Left renal cortex interstitium (tissue), 4 donors: ENCODE data around the gene GLB1L2. TPM values are rescaled to one million over a fixed set of nuclear protein-coding genes. Genes with fewer than 3 reads are reported as not detected.
A peak's percentile ranks its signal among the peaks of the same experiment; 100 is the strongest.
"Not testable (repeated sequence)": the region's sequence is repeated elsewhere in the genome, so short reads cannot be mapped to it uniquely, and the experiment has no call there.

Source experiments
- DNase-seq, 4 donors: peaks; one replicate each; pipeline ENCODE4 v3.0.0-alpha.2; 2013; ENCODE audit warnings: low read depth in 4 of 4, low spot score in 2 of 4, missing footprints in 1 of 4
- polyA plus RNA-seq, 4 donors: library from polyadenylated mRNA; unstranded; fragments of 120-200 nt; gene quantifications; one replicate each; pipeline ENCODE4 v1.2.1, GENCODE V29; 2013; ENCODE audit not compliant: insufficient read length in 4 of 4

The GLB1L2 gene
- polyA plus RNA-seq, result 10 to 100 TPM; 21.0 to 22.6 (median 21.5) TPM

DNA sequence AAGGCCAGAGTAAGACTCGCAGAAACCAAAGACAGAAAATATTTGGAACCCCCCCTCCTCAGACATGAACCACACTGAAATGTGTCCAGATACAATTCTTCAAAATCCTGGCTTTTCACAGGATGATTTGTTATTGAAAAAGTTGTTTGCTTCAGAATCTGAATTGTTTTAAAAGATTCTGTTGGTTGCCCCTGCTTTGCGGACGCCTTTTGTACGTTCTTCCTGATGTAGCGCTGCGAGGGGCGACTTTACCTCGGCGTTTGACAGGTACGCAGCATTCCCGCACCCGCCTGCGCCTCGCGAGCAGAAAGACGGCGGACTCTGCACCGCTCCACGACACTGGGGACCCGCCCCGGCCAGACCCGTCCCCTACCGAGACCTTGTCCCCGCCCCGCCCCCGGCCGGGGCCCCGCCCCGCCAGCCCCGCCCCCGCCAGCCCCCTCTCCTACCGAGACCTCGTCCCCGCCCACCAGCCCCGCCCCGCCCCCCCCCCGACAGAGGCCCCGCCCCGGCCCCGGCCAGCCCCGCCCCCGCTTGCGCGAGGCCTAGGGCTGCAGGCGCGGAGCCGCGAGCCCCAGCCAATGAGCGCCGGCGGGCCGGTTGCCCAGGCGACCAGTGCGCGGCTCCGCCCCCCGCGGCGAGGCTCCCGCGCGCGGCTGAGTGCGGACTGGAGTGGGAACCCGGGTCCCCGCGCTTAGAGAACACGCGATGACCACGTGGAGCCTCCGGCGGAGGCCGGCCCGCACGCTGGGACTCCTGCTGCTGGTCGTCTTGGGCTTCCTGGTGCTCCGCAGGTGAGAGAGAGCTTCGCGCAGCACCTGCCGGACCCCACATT, at the start of gene GLB1L2:
Gene GLB1L2 (plus strand): TSS at position 635 of the 835 bp plus-strand sequence. CDS start 74 bp downstream, at position 709.
- peak in 3 of 4 donors; percentile 37 to 45 (median 38) for DNase-seq

GRCh38 chr11:134282121-134283045, 49.4 kb upstream of the GLB1L2 start:
- DNase-seq, result no peak

DNA sequence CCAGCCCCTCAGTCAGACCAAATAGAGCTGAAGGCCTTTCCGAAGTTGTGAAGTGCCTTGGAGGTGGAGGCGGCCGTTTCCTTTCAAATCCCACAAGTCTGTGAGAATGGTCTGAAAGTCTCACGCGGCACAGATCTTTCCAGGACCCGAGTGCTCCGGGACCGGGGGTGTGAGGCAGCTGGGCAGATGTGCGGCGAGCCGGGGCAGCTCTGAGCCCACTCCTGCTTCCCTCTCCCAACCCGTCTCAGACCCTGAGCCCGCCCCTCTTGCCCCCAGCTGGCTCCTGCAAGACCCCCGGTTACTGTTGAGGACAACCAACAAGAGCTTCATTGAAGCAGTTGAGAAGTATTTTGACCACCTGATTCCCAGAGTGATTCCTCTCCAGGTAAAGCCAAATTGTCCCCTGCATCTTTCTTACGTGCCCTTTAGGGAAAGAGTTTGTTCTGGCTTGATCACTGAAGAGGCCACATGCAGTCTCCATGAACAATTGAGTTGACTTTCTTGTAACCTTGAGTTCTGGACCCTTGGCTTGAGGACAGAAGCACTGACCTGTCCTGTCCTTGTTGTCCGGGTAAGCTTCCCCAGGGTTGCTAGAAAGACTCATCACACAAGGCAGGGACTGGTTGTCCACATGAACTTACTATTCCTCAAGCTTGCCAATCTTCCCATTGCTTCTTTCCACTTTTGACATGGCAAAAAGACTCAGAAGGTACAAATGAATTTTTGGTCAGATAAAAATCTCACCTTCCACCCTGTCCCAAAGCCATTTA, 48.1 kb upstream of the GLB1L2 start:
- DNase-seq, result no peak

DNA sequence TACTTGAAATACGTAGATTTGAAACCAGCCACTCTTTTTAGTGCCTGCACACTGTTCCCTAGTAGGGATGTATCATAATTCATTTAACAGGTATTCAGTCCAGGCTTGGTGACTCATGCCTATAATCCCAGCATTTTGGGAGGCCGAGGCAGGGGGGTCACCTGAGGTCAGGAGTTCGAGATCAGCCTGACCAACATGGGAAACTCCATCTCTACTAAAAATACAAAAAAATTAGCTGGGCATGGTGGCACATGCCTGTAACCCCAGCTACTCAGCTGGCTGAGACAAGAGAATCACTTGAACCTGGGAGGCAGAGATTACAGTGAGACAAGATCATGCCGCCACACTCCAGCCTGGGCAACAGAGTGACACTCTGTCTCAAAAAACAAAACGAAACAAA, 47.4 kb upstream of the GLB1L2 start:
- DNase-seq, result not testable (repeated sequence)

DNA sequence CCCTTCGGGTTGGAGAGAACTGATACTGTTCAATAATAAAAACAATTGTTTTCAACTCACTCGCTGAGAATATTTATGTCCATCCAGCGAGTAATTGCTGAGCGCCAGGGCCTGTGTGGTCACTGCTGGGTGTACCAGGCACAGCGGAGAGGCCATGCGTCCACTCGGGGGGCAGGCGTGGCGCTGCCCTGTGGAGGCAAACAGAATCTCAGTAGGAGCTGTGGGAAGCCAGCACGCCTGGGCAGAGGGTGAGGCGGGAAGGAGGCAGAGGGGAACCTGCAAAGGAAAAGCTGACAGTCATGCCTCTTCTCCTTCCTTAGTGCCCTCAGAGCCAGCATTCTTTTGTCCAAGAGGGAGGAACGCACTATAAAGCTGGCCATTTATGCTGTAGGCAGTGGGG, 44.2 kb upstream of the GLB1L2 start:
- DNase-seq, result no peak

- DNase-seq, result no peak
Measured at GRCh38 chr11:134288486-134288885, 43.3 kb upstream of the GLB1L2 start.

DNA sequence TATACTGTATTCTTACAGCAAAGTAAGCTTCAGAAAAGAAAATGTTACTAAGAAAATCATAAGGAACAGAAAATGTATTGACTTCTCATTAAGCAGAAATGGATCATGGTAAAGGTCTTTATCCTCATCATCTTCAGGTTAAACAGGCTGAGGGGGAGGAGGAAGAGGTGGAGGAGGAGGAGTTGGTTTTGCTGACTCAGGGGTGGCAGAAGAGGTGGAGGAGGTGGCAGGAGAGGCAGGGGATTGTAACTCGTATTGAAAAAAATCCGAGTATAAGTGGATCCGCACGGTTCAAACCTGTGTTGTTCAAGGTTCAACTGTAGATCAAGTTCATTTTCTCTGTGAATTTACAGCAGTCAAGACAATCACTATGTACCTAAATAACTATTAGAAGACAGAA, 42.6 kb upstream of the GLB1L2 start:
- no peak for DNase-seq

DNA sequence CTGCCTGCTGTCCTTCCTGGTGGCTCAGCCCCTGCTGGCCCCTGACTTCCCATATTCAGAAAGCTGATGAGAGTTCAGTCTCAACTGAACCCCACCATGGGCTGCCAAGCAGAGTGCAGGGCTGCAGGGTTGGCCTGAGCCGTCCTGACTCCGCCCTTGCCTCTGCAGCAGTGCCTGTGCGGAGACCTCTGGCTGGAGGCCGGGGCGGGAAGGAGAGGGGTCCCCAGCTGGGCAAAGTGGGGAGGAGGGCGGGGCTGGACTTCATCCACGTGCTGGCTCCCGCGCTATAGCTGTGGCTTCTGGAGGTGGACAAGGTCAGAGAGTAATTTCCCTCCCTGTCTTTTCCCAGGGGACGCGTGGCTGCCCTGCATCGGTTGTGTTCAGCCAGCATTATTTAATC, 42.0 kb upstream of the GLB1L2 start:
- no peak for DNase-seq

GRCh38 chr11:134290646-134291045, 41.1 kb upstream of the GLB1L2 start:
- DNase-seq, result no peak

DNA sequence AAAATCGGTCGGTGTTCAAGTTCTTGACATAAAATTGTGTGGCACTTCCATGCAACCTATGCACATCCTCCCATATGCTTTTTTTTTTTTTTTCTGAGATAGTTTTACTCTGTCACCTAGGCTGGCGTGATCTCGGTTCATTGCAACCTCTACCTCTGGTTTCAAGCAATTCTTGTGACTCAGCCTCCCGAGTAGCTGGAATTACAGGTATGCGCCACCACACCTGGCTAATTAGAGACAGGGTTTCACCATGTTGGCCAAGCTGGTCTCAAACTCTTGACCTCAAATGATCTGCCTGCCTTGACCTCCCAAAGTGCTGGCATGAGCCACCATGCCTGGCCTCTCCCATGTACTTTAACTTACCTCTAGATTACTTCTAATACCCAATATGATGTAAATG, 40.6 kb upstream of the GLB1L2 start:
- DNase-seq, result no peak

- no peak for DNase-seq
Measured at GRCh38 chr11:134292661-134293060, 39.1 kb upstream of the GLB1L2 start.

- DNase-seq, result no peak
Measured at GRCh38 chr11:134293119-134294113, 38.4 kb upstream of the GLB1L2 start.

DNA sequence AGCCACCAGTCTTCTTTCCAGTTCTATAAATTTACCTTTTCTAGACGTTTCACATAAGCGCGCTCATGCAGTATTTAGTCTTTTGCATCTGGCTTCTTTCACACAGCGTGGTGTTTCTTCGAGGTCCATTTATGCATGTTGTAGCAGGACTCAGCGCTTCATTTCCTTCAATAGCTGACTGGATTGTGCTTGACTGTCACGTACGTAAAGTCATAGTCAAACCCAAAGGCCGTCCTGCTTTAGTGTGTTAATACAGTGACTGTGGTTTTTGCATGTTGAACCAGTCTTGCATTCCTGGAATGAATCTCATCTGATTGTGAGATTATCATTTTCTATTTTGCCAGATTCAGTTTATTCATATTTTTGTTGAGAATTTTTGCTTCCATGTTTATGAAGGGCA, 37.1 kb upstream of the GLB1L2 start:
- no peak for DNase-seq

- no peak for DNase-seq
Measured at GRCh38 chr11:134312223-134312622, 19.6 kb upstream of the GLB1L2 start.

GRCh38 chr11:134312807-134313206, 19.0 kb upstream of the GLB1L2 start:
- DNase-seq, result no peak

DNA sequence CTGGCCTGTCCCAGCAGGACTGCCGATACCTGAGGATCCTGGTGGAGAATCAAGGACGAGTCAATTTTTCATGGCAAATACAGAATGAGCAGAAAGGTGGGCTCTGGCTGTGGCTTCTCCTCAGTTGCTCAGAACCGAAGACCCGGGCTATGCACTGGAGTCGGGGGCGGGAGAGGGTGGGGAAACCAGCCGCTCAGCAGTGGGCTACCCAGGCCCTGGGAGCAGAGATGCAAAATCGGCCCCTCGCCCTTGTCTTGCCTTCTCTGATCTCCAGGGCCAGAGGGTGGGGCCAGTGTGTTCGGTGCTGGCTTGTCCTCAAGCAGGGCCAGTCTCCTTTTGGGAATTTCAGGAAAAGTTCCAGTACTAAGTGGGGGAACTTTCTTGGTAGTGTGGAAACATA, 18.4 kb upstream of the GLB1L2 start:
- DNase-seq, result no peak

DNA sequence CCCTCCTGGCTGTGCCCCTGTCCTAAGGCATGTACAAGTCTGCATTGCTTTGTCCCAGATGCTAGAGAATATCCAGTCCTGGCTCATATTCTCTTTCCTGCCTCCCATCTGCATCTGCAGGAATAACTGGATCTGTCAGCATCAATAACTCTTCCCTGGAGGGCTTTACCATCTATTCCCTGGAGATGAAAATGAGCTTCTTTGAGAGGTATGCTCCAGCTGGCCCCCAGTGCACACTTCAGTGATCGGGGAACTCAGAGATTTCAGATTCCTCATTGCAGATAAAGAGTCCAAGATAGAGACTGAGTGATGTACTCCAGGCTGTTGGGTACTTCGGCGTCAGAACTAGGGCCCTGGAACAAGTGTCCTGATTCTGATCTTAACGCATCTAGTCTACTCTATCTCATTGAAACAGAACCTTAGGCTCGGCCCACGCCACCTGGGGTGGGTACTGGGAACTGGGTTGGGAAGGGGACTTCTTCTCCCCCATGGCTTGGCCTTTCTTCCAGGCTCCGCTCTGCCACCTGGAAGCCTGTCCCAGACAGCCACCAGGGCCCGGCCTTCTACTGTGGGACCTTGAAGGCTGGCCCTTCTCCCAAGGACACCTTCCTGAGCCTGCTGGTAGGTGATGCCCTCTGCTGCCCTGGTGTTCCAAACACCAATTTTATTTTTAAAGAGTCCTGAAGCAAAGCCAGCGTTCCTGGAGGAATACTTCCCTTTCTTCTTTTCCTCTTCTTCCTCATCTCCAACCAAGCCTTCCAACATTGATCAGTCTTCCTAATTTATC, 17.8 kb upstream of the GLB1L2 start:
- DNase-seq, result no peak

GRCh38 chr11:134317103-134317502, 14.7 kb upstream of the GLB1L2 start:
- DNase-seq, result no peak

DNA sequence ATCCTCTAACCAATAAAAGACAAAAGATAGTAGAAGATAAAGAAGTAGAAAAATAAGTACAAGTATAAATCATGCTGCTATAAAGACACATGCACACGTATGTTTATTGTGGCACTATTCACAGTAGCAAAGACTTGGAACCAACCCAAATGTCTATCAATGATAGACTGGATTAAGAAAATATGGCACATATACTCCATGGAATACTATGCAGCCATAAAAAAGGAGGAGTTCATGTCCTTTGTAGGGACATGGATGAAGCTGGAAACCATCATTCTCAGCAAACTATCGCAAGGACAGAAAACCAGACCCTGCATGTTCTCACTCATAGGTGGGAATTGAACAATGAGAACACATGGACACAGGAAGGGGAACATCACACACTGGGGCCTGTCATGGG, 10.4 kb upstream of the GLB1L2 start:
- not testable (repeated sequence) for DNase-seq
